EL (cell line): Measurements from ENCODE around the gene NOD1.
A peak's percentile ranks its signal among the peaks of the same experiment; 100 is the strongest.
"Not testable (repeated sequence)": the region's sequence is repeated elsewhere in the genome, so short reads cannot be mapped to it uniquely, and the experiment has no call there.

Experiments
- DNase-seq: peaks from one replicate; pipeline ENCODE4 v3.0.0-alpha.2; 2016

The NOD1 gene

DNA sequence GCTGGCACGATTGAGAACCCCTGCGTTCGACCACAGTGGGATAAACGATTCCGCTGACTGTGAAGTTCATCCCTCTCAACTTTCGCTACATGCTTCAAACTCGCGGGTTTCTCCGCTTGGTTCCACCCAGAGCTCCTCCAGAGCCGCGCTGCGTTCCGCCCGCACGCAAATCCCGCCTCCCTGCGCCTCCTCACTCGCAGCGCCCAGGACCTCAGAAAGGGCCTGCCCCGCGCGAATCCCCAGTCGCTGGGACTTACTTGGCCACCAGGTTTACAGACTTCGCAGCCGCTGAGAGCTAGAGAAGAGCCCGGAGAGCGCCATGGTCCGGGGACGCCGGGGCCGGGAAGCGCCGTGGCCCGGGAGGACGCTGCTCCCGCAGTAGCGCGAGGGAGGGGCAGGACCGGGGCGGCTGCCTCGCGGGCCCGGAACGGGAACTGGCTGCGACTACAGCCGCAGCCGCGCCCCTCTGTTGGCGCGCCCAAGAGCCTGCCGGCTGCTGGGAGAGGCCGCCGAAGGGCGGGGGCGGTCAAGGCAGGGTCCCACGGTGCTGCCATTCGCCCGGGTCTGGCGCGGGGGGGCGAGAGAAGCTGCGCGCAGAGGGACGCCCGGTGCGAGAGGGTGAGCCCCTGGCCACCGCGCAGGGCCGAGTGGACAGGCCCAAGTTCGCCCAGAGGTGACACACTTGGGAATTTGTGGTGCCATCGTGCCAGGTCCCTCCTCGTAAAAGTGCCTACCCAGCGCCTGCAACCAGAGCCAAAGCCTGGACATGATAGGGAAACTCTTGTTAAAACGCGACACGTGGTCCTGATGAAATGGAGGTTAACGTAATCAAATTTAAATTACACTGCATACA lies at the start of gene NOD1:
Gene NOD1, minus strand, starts transcription at position 436 of the 853 bp plus-strand sequence. CDS start 21,863 bp downstream, outside the sequence.
- peak; percentile 76 for DNase-seq

GRCh38 chr7:30527297-30527696 lies 48.7 kb upstream of the NOD1 start:
- DNase-seq: not testable (repeated sequence)

DNA sequence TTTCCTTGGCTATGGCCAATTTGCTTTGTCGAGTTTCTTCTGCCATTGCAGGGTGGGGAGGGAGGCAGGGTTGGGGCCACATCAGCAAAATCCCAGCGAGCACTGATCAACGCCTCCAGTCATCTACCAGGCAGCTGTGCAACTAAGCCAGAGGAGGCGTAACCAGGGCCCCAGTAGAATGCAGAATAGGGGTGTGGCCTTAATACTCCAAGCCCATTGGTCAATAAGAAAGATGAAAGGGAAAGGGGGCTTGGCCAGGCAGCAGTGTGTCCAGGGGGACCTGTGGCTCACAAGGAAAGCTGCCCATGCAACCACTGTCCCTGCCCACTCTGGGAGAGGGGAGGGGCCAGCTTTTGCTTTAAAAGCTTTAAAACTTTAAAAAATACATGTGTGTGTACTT lies 47.6 kb upstream of the NOD1 start:
- DNase-seq: no peak

DNA sequence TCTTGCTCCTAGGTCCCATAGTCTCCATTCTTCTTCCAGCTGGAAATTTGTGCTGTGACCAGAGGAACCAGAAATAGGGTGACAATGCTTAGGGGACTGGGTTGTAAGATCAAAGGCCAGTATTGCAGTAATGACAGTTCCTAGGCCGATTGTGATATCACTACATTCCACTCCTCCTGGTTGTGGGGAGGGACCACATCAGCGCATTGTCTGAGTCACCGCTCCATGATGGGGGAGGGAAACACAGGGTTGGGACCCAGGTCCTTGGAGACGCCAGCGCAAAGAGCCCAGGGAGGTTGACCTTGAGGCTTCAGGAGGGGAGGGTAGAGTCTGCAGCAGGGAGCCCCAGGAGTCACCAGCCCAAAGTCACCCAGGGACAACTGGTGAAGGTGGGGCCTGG lies 46.8 kb upstream of the NOD1 start:
- no peak for DNase-seq

GRCh38 chr7:30524545-30524944 lies 46.0 kb upstream of the NOD1 start:
- no peak for DNase-seq

DNA sequence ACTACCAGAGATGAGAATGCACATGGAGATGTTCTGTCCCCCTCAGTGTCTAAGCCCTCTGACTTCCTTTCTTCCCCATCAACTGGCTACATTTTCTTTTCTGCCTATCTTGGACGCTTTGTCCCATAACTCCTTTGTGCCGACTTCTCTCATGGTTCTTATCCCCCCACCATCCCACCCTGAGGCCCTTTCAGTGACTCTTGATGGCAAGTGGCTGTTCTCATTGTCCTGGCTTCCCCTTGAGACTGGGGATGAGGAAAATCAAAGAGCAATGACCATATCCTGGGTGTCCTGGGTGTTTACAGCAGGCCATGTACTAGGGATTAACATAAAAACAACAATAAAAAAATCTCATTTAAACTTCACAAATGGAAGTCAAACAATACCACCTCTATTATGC lies 44.9 kb upstream of the NOD1 start:
- no peak for DNase-seq

- DNase-seq: no peak
These were observed 43.6 kb upstream of the NOD1 start for GRCh38 chr7:30522159-30522558.

DNA sequence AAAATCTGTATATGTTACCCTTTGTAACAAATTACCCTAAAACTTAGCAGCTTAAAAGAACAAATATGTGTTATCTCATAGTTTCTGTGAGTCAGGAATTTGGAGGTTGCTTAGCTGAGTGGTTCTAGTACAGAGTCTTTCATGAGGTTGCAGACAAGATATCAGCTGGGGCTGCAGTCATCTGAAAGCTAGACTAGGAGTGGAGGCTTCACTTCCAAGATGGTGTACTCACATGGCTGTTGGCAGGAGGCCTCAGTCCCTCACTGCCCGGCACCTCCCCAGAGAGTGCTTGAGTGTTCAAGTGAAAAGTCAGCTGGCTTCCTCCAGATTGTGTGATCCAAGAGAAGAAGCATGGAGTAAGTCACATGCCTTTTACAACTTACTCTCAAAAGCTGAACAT lies 42.9 kb upstream of the NOD1 start:
- DNase-seq: no peak

- no peak for DNase-seq
These were observed 40.5 kb upstream of the NOD1 start for GRCh38 chr7:30519122-30519521.

DNA sequence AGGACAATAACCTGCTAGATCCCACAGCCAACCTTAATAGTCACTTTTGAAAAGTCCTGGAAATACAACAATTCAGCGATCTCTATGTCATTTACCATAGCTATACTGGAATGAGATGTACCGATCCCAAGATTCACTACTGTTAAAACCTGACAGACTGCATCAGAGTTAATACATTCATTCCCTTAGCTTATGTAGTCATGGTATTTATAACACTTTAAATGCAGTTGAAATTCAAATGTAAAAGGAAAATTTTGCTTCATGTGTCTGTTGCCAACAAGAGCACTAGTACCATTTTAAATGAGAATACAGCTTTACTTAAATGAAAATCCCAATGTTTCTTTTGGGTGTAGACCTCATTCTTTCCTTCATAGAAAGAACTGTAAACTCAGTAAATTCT lies 37.2 kb upstream of the NOD1 start:
- DNase-seq: no peak

DNA sequence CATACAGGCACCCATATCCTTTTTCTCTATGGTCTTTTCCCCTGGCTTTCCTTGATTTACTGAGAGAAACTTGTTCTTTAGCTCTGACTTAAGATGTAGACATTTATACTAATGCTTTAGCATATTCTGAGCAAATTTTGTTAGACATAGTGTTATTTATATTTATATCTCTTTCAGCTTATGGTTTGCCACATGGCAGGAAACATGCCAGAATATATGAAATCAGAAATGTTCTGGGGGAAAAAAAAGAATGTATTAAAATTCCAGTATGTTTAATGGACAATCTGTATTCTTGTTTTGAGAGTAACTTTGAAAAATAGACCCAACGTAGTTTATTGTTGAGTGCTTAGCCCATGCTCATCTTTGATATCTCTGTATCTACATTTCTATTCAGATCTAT lies 36.2 kb upstream of the NOD1 start:
- DNase-seq: no peak

DNA sequence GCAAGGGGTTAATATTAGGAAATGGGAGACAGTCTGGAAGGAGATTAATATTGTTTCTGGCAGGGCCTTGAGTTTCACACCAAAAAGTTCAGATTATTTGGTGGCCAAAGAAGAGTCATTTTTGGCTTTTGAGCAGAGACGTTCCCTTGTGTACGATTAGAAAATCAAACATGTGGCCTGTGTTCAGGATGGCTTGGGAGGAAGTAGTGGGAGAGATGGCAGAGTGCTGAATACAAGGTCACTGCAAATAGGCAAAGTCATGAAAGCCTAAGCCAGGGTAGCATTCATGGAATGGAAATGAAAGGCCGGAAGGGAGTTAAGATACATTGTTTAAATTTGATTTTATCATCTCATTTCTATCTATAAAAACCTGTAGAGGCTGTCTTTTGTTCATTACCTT lies 35.6 kb upstream of the NOD1 start:
- no peak for DNase-seq

- no peak for DNase-seq
These were observed 35.2 kb upstream of the NOD1 start for GRCh38 chr7:30513762-30514161.

- DNase-seq: no peak
These were observed 33.5 kb upstream of the NOD1 start for GRCh38 chr7:30511973-30512662.

GRCh38 chr7:30511494-30511893 lies 32.9 kb upstream of the NOD1 start:
- DNase-seq: no peak

- peak; percentile 43 for DNase-seq
These were observed 31.8 kb upstream of the NOD1 start for GRCh38 chr7:30510124-30511075.

DNA sequence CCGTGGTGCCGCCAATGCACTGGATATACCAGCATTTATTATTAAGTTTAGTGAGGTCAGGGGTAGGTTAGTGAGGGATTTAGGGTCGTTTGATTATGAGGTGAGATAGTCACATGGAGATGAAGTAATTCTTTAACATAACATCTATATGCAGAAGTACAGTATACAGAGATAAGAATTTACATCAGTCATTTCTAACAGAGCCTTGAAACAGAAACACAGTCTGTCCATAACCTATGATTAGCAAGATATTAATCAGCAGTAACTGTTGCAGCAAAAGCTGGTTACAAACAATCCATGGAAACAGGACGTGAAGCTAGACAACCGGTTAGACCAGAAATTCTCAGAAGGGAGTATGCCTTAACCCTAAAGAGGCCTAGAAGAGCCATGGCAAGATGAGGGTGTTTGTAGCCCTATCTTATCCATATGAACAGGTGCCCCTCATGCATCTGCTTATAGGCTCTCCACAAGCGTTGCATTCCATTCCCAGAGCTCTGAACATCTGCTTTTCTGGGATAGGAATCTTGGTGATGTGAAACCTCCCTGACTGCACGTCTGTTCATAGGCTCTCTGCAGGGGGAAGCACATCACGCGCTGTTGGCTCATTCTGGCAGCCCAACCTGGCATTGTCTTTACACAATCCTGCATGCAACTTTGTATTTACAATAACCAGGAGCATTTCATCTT lies 30.7 kb upstream of the NOD1 start:
- DNase-seq: not testable (repeated sequence)

- DNase-seq: not testable (repeated sequence)
These were observed 28.8 kb upstream of the NOD1 start for GRCh38 chr7:30507346-30507900.

- no peak for DNase-seq
These were observed 26.7 kb upstream of the NOD1 start for GRCh38 chr7:30505174-30505697.

- DNase-seq: peak; percentile 99
These were observed 26.0 kb upstream of the NOD1 start, which contains the start of gene GGCT for GRCh38 chr7:30504301-30505173. TSS of gene GGCT (minus strand) at chr7:30504829. CDS start at chr7:30504709, 120 bp downstream.
